Endothelial cell (in vitro differentiated cells): Measurements from ENCODE around the gene ITGA3. TPM values are rescaled to one million over a fixed set of nuclear protein-coding genes. Genes with fewer than 3 reads are reported as not detected.

Experiments used
- DNase-seq: peaks from one replicate; pipeline ENCODE4 v3.0.0; 2021; ENCODE audit warnings: low spot score
- H3K27ac Mint-ChIP-seq: one replicate; pipeline ENCODE4 v1.8.0; 2021; ENCODE audit warnings: mixed read lengths, inconsistent platforms; ENCODE audit not compliant: unreplicated experiment
- H3K27me3 Mint-ChIP-seq: one replicate; pipeline ENCODE4 v1.8.0; 2021; ENCODE audit warnings: mild to moderate bottlenecking, moderate library complexity, mixed read lengths, inconsistent platforms; ENCODE audit not compliant: unreplicated experiment
- H3K36me3 Mint-ChIP-seq: one replicate; pipeline ENCODE4 v1.8.0; 2021; ENCODE audit warnings: mild to moderate bottlenecking, low read depth, mixed read lengths, inconsistent platforms; ENCODE audit not compliant: unreplicated experiment
- H3K4me1 Mint-ChIP-seq: one replicate; pipeline ENCODE4 v1.8.0; 2021; ENCODE audit warnings: mild to moderate bottlenecking, mixed read lengths, inconsistent platforms; ENCODE audit not compliant: unreplicated experiment
- H3K4me3 Mint-ChIP-seq: one replicate; pipeline ENCODE4 v1.8.0; 2021; ENCODE audit warnings: mild to moderate bottlenecking, mixed read lengths, inconsistent platforms; ENCODE audit not compliant: unreplicated experiment
- H3K9me3 Mint-ChIP-seq: one replicate; pipeline ENCODE4 v1.8.0; 2021; ENCODE audit warnings: mixed read lengths, inconsistent platforms; ENCODE audit not compliant: unreplicated experiment
- CTCF ChIP-seq: fragments of 200-600 bp; sonication (generic); IDR thresholded peaks from one replicate; pipeline ENCODE4 v1.5.0; 2021; ENCODE audit warnings: antibody characterized with exemption; ENCODE audit not compliant: unreplicated experiment
- total RNA-seq: library from RNA; stranded (reverse); fragmentation: NEBNext Ultra II Directional; extraction: Animal tissue kit (Norgen Biotek cat#: 25700); gene quantifications from one replicate; pipeline ENCODE4 v1.2.1, GENCODE V29; 2021; ENCODE audit not compliant: unreplicated experiment

Gene ITGA3
- total RNA-seq, 1 donor from 2014 or later = 5.0 TPM

- Mint-ChIP-seq H3K36me3 (peaks cover 46% of the 10 kb centered on the region), H3K4me3 (no peak overlapping the region), H3K27ac (no peak overlapping the region), H3K9me3 (no peaks in the 10 kb centered on the region), H3K4me1 (peaks cover 33% of the 10 kb centered on the region), H3K27me3 (peaks cover 26% of the 10 kb centered on the region)
- no peak for DNase-seq
- no peak for TF ChIP-seq CTCF
These were observed 79.6 kb downstream of the ITGA3 start for GRCh38 chr17:50135316-50136095.

GRCh38 chr17:50136096-50136687 is 80.3 kb downstream of the ITGA3 start:
- Mint-ChIP-seq H3K9me3 (no peaks in the 10 kb centered on the region), H3K36me3 (peaks cover 51% of the 10 kb centered on the region), H3K27me3 (peaks cover 26% of the 10 kb centered on the region), H3K4me3 (peak overlapping the region; percentile 82), H3K27ac (no peak overlapping the region), H3K4me1 (peaks cover 33% of the 10 kb centered on the region)
- no peak for TF ChIP-seq CTCF
- DNase-seq = no peak

GRCh38 chr17:50137042-50137441 is 81.1 kb downstream of the ITGA3 start:
- Mint-ChIP-seq H3K4me3 (peak overlapping the region; percentile 82), H3K4me1 (peaks cover 33% of the 10 kb centered on the region), H3K27me3 (peaks cover 27% of the 10 kb centered on the region), H3K27ac (peak overlapping the region; percentile 25), H3K9me3 (no peaks in the 10 kb centered on the region), H3K36me3 (peaks cover 59% of the 10 kb centered on the region)
- TF ChIP-seq CTCF = no peak
- DNase-seq = no peak

DNA sequence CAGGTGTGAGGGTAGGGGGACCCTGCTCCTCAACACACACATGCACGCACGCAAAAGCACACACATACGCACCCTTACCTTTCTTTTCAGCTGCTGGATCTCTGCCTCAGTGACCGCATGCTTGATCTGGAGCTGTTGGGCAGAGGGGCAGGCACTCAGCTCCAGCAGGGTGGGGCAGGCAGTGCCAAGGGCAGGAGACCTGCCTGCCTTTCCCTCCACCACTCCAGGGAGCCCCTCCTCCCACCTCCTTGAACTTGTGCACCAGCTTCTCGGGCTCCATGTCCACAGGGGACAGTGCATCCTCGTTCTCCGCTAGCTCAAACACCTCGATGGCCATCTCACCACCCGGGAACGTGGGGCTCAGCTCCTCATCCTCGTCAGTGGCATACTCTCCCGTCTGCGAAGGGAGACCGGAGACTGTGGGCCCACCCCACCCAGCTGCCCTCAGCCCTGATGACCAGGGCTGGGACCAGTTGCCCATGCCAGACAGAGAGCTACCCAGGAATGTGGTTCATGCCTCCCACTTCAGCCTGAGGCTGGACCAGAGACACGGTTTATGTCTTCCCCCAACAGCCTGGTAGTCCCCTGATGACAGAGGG is 83.4 kb downstream of the ITGA3 start:
- Mint-ChIP-seq H3K4me1 (peaks cover 49% of the 10 kb centered on the region), H3K27ac (no peak overlapping the region), H3K9me3 (no peaks in the 10 kb centered on the region), H3K36me3 (peaks cover 75% of the 10 kb centered on the region), H3K27me3 (peaks cover 27% of the 10 kb centered on the region), H3K4me3 (peak overlapping the region; percentile 47)
- no peak for DNase-seq
- TF ChIP-seq CTCF = no peak

Other genes with a start within 250 kb of the ITGA3 start
- gene TAC4, start 208.0 kb upstream of the ITGA3 start, total RNA-seq = not detected
- gene DLX4, start 86.9 kb upstream of the ITGA3 start, total RNA-seq = 0.36 TPM
- gene DLX3, start 60.9 kb upstream of the ITGA3 start, total RNA-seq = 0.13 TPM
- gene PDK2, start 39.2 kb downstream of the ITGA3 start, total RNA-seq = 37.1 TPM
- 82.0 TPM for gene SAMD14, start 74.0 kb downstream of the ITGA3 start, total RNA-seq
- gene PPP1R9B, start 94.6 kb downstream of the ITGA3 start, total RNA-seq = 101 TPM
- gene SGCA, start 109.9 kb downstream of the ITGA3 start, total RNA-seq = not detected
- 6.8 TPM for gene COL1A1, start 145.5 kb downstream of the ITGA3 start, total RNA-seq
- 28.1 TPM for gene TMEM92, start 218.4 kb downstream of the ITGA3 start, total RNA-seq